ENCODE measurements around the gene JPH4. TPM values are rescaled to one million over a fixed set of nuclear protein-coding genes. Genes with fewer than 3 reads are reported as not detected.

JPH4 gene
- polyA plus RNA-seq, 2 of the 4 experiments (the other 2 are of a cell fraction) = 0.05 TPM; not detected in 1

- Histone ChIP-seq H3K4me3 (no peak overlapping the region), H3K4me1 (no peaks in the 10 kb centered on the region), H3K27ac (no peak overlapping the region), H3K9me3 (peaks cover 33% of the 10 kb centered on the region; the same call in 2 of the 3 replicates), H3K4me2 (no peak overlapping the region)
- CTCF ChIA-PET = interaction anchor here (1.3 to 2.2 kb wide), 2 partner anchors 8 to 17 kb away, joined by 4 to 9 read pairs; no protein-coding TSS in a partner anchor
- whole genome bisulfite sequencing (ENCODE audit: missing lambda C conversion rate) = 24% methylated on average over 3 of the region's 3 CpGs
- POLR2A ChIA-PET = no interaction called here
- ATAC-seq (no peak), DNase-seq (ENCODE audit: low read depth in 1 of 2, low spot score in 1 of 2) (no peak), FAIRE-seq (no peak)
- no peak for TF ChIP-seq HEYL (CRISPR knock-in tag; IDR thresholded peaks at IDR 0.05)
- peak; percentile 80 for TF ChIP-seq ZFP36 (IDR thresholded peaks at IDR 0.05; ENCODE audit: borderline replicate concordance, partially characterized antibody)
- TF ChIP-seq CTCF (IDR thresholded peaks at IDR 0.05) = no peak
- TF ChIP-seq MYC (IDR thresholded peaks at IDR 0.05; ENCODE audit: borderline replicate concordance, low read length) = no peak
- TF ChIP-seq HOXB13 (CRISPR knock-in tag; IDR thresholded peaks at IDR 0.05; ENCODE audit: low read depth) = no peak
Observed at GRCh38 chr14:23624830-23625404, 46.3 kb upstream of the JPH4 start.

DNA sequence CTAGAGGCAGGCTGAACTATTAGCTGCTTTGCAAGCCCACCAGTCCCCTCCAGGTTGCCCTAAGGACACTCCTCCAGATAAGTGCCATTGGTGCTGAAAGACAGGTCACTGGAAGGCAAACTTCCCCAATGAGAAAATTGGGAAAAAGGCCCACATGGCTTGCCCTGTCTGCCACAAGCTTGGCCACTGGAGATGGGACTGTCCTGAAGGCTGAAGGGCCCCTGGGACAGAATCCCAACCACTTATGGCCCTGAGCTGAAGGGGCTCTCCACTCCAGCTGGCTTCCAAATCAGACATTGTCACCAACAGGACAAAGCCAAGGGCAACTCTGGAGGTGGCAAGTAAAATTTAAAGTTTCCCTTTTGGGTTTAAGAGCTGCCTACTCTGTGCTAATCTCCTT, 45.4 kb upstream of the JPH4 start:
- Histone ChIP-seq H3K9me3 (peaks cover 33% of the 10 kb centered on the region; the same call in 2 of the 3 replicates), H3K4me3 (no peak overlapping the region), H3K27ac (no peak overlapping the region), H3K4me2 (no peak overlapping the region), H3K4me1 (no peaks in the 10 kb centered on the region)
- TF ChIP-seq HEYL (CRISPR knock-in tag; IDR thresholded peaks at IDR 0.05) (no peak), EP300 (IDR thresholded peaks at IDR 0.05) (no peak), KDM5A (IDR thresholded peaks at IDR 0.05) (no peak), ZFP36 (IDR thresholded peaks at IDR 0.05; ENCODE audit: borderline replicate concordance, partially characterized antibody) (no peak), HOXB13 (CRISPR knock-in tag; IDR thresholded peaks at IDR 0.05; ENCODE audit: low read depth) (no peak), CHD4 (IDR thresholded peaks at IDR 0.05; ENCODE audit: borderline replicate concordance) (no peak), REST (IDR thresholded peaks at IDR 0.05) (no peak)
- no peak for FAIRE-seq
- DNase-seq (ENCODE audit: low read depth in 1 of 2, low spot score in 1 of 2) = no peak
- ATAC-seq = no peak
- ChIA-PET CTCF (interaction anchor here (1.3 to 2.2 kb wide), 3 partner anchors 9 to 18 kb away, joined by 3 to 9 read pairs (median 4); no protein-coding TSS in a partner anchor), POLR2A (no interaction called here)

DNA sequence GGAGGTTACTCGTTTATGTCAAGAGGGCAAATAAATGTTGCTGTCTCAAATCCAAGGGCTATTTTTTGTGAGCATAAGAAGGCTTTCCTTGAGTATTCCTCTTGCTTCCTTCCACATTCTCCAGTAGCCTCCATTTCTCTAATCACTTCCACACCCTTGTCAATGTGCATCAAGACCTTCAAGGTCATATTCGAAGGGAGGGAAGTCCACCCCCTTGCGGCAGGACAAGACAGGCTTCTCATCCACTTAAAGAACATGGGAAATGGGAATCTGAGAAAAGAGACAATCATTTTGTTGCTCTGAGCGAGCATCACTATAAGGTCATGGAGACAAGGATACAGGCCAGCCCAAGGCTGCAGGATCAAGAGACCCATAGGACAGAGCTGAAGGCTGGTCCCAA, 44.4 kb upstream of the JPH4 start:
- Histone ChIP-seq H3K27ac (no peak overlapping the region), H3K4me2 (no peak overlapping the region), H3K4me1 (no peaks in the 10 kb centered on the region), H3K4me3 (no peak overlapping the region), H3K9me3 (peaks cover 33% of the 10 kb centered on the region; the same call in 2 of the 3 replicates)
- no peak for TF ChIP-seq RCOR1 (IDR thresholded peaks at IDR 0.05; ENCODE audit: low read depth, low read length)
- TF ChIP-seq ELK1 (IDR thresholded peaks at IDR 0.05; ENCODE audit: low read depth, low read length) = no peak
- no peak for TF ChIP-seq HOXB5 (CRISPR knock-in tag; IDR thresholded peaks at IDR 0.05)
- no peak for TF ChIP-seq BHLHE40 (IDR thresholded peaks at IDR 0.05; ENCODE audit: low read depth, low read length)
- no peak for TF ChIP-seq ZFP36 (IDR thresholded peaks at IDR 0.05; ENCODE audit: borderline replicate concordance, partially characterized antibody)
- TF ChIP-seq ATOH8 (CRISPR knock-in tag; IDR thresholded peaks at IDR 0.05; ENCODE audit: low read depth) = no peak
- TF ChIP-seq TFCP2L1 (CRISPR knock-in tag; IDR thresholded peaks at IDR 0.05) = no peak
- no peak for TF ChIP-seq SREBF2 (IDR thresholded peaks at IDR 0.05)
- no peak for TF ChIP-seq NR3C1 (IDR thresholded peaks at IDR 0.05)
- no peak for TF ChIP-seq SMC3 (IDR thresholded peaks at IDR 0.05)
- TF ChIP-seq TP53 (CRISPR knock-in tag; IDR thresholded peaks at IDR 0.05) = no peak
- no peak for TF ChIP-seq MYC (IDR thresholded peaks at IDR 0.05; ENCODE audit: borderline replicate concordance, low read length)
- CTCF ChIA-PET = interaction anchor here (0.8 to 4.2 kb wide), 5 partner anchors 8 to 288 kb away, joined by 3 to 37 read pairs (median 3); no protein-coding TSS in a partner anchor
- no peak for DNase-seq (ENCODE audit: low read depth in 1 of 2, low spot score in 1 of 2)
- FAIRE-seq = no peak
- POLR2A ChIA-PET = no interaction called here
- 17% methylated on average over 4 of the region's 4 CpGs for WGBS (ENCODE audit: missing lambda C conversion rate)
- no peak for ATAC-seq

Measured in A549 (cell line).